Panc1 (cell line): ENCODE data around the gene LHFPL3. TPM values are rescaled to one million over a fixed set of nuclear protein-coding genes. Genes with fewer than 3 reads are reported as not detected.

Experiments used
- ATAC-seq: fragments of 200-7000 bp; cut with Tn5 transposase; 2 replicates; pipeline ENCODE4 v1.9.1; 2020; ENCODE audit warnings: mild to moderate bottlenecking, moderate library complexity
- BruUV-seq: library from RNA; stranded (reverse); fragments of 400-500 nt; replicated peaks from 2 replicates; lab custom pipeline; 2021; lab: Mats Ljungman, UMichigan
- CTCF ChIA-PET: fragments of 300-600 bp; sonication (Branson Sonifier 250); formaldehyde crosslinking; loops from one replicate; lab custom pipeline; 2022; ENCODE audit warnings: antibody characterized with exemption; lab: Charles Lee
- POLR2A ChIA-PET: fragments of 300-600 bp; sonication (Branson Sonifier 250); formaldehyde crosslinking; loops from one replicate; lab custom pipeline; 2022; ENCODE audit warnings: antibody characterized with exemption; lab: Charles Lee
- DNase-seq: peaks from one replicate; pipeline ENCODE4 v3.0.0-alpha.2; 2010; ENCODE audit warnings: low read depth, low spot score
- H3K27ac ChIP-seq: 2 replicates; pipeline ENCODE4 v1.5.1; 2011; ENCODE audit warnings: mild to moderate bottlenecking, low read length, inconsistent platforms
- H3K27me3 ChIP-seq: fragments of 200-500 bp; sonication (Bioruptor generic); 2 replicates; pipeline ENCODE4 v1.6.0; 2014; ENCODE audit warnings: low read length, inconsistent platforms; ENCODE audit not compliant: control insufficient read depth, insufficient read depth
- H3K36me3 ChIP-seq: fragments of 200-500 bp; sonication (Bioruptor generic); 2 replicates; pipeline ENCODE4 v1.5.1; 2014; ENCODE audit warnings: inconsistent platforms, mild to moderate bottlenecking, low read length, moderate library complexity; ENCODE audit not compliant: control insufficient read depth, insufficient read depth
- H3K4me1 ChIP-seq: 2 replicates; pipeline ENCODE4 v1.5.1; 2011; ENCODE audit warnings: inconsistent platforms, mild to moderate bottlenecking, low read length, moderate library complexity; ENCODE audit not compliant: control insufficient read depth, insufficient read depth
- H3K4me3 ChIP-seq, 2 experiments: 2 replicates each; pipeline ENCODE4 v1.5.1; 2011 to 2012; ENCODE audit warnings: low read depth in 2 of 2, low read length in 2 of 2, mild to moderate bottlenecking in 2 of 2, inconsistent platforms in 1 of 2, moderate library complexity in 1 of 2
- H3K9me3 ChIP-seq: fragments of 200-500 bp; sonication (Bioruptor generic); 2 replicates; pipeline ENCODE4 v1.5.1; 2014; ENCODE audit warnings: low read depth, mild to moderate bottlenecking, inconsistent platforms, low read length, moderate library complexity; ENCODE audit not compliant: control insufficient read depth, insufficient read depth
- POLR2AphosphoS5 ChIP-seq: IDR thresholded peaks from 2 replicates; pipeline ENCODE4 v1.6.1; 2012; ENCODE audit warnings: mild to moderate bottlenecking, low read depth, low read length, moderate library complexity
- SIN3A ChIP-seq: IDR thresholded peaks from 2 replicates; pipeline ENCODE4 v1.6.1; 2012; ENCODE audit warnings: low read depth, mild to moderate bottlenecking, low read length, moderate library complexity, borderline replicate concordance; ENCODE audit not compliant: insufficient read depth
- TCF7L2 ChIP-seq: IDR thresholded peaks from 2 replicates; pipeline ENCODE4 v1.6.1; 2011; ENCODE audit warnings: mild to moderate bottlenecking, low read depth, low read length, inconsistent platforms
- in situ Hi-C: cut with HindIII; loops from 2 replicates; pipeline ENCODE4 v1.10.0; 2016; ENCODE audit warnings: low sequenced_read_pairs, low pct_unique_long_range_greater_than_20kb
- intact Hi-C: fragments of 100-400 bp; cut with micrococcal nuclease; formaldehyde crosslinking; loops from one replicate; pipeline ENCODE4 v1.10.0; 2022; ENCODE audit not compliant: unreplicated experiment
- total RNA-seq: library from RNA; stranded (reverse); gene quantifications from one replicate; pipeline ENCODE4 v1.2.1, GENCODE V29; 2021; ENCODE audit not compliant: unreplicated experiment
- TF ChIP-seq, protein P1 (sequence below): fragments of 450-650 bp; IDR thresholded peaks from 2 replicates; pipeline ENCODE4 v1.5.1; 2017; ENCODE audit warnings: mild to moderate bottlenecking
- TF ChIP-seq, protein P2 (sequence below), 2 experiments: IDR thresholded peaks; 2 replicates each; pipeline ENCODE4 v1.6.1; 2011 to 2012; ENCODE audit warnings: low read depth in 2 of 2, control low read depth in 1 of 2, low read length in 1 of 2, mild to moderate bottlenecking in 1 of 2, moderate library complexity in 1 of 2; ENCODE audit not compliant: insufficient read depth in 1 of 2

The LHFPL3 gene
- total RNA-seq, 1 experiment from 2014 or later: not detected

DNA sequence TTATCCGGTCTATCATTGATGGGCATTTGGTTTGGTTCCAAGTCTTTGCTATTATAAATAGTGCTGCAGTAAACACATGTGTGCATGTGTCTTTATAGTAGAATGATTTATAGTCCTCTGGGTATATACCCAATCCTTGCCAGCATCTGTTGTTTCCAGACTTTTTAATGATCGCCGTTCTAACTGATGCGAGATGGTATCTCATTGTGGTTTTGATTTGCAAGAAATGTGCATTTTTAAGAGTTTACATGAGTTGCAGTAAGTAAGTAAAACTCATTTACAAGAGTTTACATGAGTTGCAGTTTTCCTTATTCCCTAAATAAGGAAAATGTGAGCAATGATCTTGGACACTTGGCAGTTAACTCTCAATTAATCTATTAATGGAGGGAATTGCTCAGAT lies 312.1 kb downstream of the LHFPL3 start:
- TF ChIP-seq POLR2AphosphoS5 (no peak), SIN3A (no peak)
- in situ Hi-C loops (no loop called here), intact Hi-C loops (no loop called here)
- DNase-seq: no peak
- Histone ChIP-seq H3K27ac (no peak overlapping the region), H3K27me3 (peaks cover 6% of the 10 kb centered on the region; the same call in 1 of the 2 replicates), H3K36me3 (no peaks in the 10 kb centered on the region), H3K4me3 (no peak overlapping the region), H3K4me1 (no peaks in the 10 kb centered on the region), H3K9me3 (no peaks in the 10 kb centered on the region)
- BruUV-seq: no TSS peak
- ChIA-PET CTCF (no interaction called here), POLR2A (no interaction called here)
- ATAC-seq: no peak

DNA sequence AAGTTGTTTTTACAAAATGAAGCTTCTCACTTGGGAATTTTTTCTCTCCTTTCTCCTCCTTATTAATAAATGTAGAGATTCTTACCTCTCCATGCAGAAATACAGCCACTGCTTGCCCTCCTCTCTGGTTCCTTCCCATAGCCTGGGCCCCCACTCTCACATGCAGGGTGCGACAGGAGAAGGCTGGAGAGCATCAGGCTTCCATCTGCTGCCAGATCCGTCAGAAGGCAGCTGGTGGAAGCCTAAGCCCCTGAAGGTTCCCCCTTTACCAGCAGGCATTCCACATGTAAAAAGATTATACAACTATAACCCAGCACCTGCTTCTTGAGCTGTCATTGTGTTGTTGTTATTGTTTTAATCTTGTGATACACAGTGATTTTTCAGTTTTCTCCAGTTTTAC lies 314.2 kb downstream of the LHFPL3 start:
- H3K36me3 ChIP-seq: no peaks in the 10 kb centered on the region
- BruUV-seq: no TSS peak
- H3K27ac ChIP-seq: no peak overlapping the region
- H3K9me3 ChIP-seq: no peaks in the 10 kb centered on the region
- intact Hi-C loops: loop anchor here (2.0 kb wide), 1 partner anchor 206 kb away; no protein-coding TSS in a partner anchor
- no peak overlapping the region for H3K4me3 ChIP-seq
- ChIA-PET CTCF (no interaction called here), POLR2A (no interaction called here)
- TF ChIP-seq TCF7L2: no peak
- no peak for TF ChIP-seq SIN3A
- TF ChIP-seq, protein P1, sequence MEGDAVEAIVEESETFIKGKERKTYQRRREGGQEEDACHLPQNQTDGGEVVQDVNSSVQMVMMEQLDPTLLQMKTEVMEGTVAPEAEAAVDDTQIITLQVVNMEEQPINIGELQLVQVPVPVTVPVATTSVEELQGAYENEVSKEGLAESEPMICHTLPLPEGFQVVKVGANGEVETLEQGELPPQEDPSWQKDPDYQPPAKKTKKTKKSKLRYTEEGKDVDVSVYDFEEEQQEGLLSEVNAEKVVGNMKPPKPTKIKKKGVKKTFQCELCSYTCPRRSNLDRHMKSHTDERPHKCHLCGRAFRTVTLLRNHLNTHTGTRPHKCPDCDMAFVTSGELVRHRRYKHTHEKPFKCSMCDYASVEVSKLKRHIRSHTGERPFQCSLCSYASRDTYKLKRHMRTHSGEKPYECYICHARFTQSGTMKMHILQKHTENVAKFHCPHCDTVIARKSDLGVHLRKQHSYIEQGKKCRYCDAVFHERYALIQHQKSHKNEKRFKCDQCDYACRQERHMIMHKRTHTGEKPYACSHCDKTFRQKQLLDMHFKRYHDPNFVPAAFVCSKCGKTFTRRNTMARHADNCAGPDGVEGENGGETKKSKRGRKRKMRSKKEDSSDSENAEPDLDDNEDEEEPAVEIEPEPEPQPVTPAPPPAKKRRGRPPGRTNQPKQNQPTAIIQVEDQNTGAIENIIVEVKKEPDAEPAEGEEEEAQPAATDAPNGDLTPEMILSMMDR: no peak
- no peak for TF ChIP-seq POLR2AphosphoS5
- TF ChIP-seq, protein P2, sequence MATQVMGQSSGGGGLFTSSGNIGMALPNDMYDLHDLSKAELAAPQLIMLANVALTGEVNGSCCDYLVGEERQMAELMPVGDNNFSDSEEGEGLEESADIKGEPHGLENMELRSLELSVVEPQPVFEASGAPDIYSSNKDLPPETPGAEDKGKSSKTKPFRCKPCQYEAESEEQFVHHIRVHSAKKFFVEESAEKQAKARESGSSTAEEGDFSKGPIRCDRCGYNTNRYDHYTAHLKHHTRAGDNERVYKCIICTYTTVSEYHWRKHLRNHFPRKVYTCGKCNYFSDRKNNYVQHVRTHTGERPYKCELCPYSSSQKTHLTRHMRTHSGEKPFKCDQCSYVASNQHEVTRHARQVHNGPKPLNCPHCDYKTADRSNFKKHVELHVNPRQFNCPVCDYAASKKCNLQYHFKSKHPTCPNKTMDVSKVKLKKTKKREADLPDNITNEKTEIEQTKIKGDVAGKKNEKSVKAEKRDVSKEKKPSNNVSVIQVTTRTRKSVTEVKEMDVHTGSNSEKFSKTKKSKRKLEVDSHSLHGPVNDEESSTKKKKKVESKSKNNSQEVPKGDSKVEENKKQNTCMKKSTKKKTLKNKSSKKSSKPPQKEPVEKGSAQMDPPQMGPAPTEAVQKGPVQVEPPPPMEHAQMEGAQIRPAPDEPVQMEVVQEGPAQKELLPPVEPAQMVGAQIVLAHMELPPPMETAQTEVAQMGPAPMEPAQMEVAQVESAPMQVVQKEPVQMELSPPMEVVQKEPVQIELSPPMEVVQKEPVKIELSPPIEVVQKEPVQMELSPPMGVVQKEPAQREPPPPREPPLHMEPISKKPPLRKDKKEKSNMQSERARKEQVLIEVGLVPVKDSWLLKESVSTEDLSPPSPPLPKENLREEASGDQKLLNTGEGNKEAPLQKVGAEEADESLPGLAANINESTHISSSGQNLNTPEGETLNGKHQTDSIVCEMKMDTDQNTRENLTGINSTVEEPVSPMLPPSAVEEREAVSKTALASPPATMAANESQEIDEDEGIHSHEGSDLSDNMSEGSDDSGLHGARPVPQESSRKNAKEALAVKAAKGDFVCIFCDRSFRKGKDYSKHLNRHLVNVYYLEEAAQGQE (IDR thresholded peaks at IDR 0.05; ENCODE audit: insufficient read depth in 1 of 2, low read depth in 2 of 2, low read length in 1 of 2): no peak
- in situ Hi-C loops: no loop called here
- ATAC-seq: no peak
- no peaks in the 10 kb centered on the region for H3K4me1 ChIP-seq
- H3K27me3 ChIP-seq: peaks cover 9% of the 10 kb centered on the region; the same call in 1 of the 2 replicates
- no peak for DNase-seq

DNA sequence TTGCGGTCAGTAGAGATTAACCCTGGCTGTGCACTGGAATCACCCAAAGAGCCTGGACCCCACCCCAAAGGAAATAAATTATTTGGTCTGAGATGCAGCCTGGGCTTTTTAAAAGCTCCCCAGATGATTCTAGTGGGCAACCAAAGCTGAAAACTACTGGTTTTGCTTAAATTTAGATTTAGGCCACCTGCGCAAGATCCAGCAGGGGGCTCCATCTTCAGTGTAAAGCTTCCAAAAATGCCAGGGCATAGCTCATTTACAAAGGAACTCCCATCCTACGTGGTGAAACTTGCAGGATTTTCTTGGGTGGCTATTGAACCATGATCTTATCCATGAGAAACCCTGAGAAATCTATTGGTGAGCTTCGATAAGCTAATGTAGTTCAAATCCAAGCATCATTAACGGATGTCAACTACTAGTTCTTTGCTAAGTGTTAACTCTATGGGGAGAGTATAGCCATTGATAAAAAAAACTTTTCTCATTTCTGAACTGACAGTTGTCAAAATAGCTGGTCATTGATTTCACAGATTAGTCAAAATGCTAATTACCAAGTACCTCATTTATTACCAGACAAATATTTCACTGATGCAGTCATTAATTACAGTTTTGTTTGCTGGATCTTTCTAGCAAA lies 315.3 kb downstream of the LHFPL3 start:
- no peaks in the 10 kb centered on the region for H3K9me3 ChIP-seq
- peaks cover 9% of the 10 kb centered on the region; the same call in 1 of the 2 replicates for H3K27me3 ChIP-seq
- TF ChIP-seq, protein P1: peak; percentile 72
- TF ChIP-seq TCF7L2 (no peak), POLR2AphosphoS5 (no peak), SIN3A (no peak)
- TF ChIP-seq, protein P2 (IDR thresholded peaks at IDR 0.05; ENCODE audit: insufficient read depth in 1 of 2, low read depth in 2 of 2, low read length in 1 of 2): no peak
- POLR2A ChIA-PET: no interaction called here
- H3K4me3 ChIP-seq: no peak overlapping the region
- H3K36me3 ChIP-seq: no peaks in the 10 kb centered on the region
- DNase-seq: no peak
- H3K27ac ChIP-seq: no peak overlapping the region
- CTCF ChIA-PET: interaction anchor here (0.5 to 1.1 kb wide), 2 partner anchors 118 to 275 kb away, joined by 3 to 4 read pairs; no protein-coding TSS in a partner anchor
- intact Hi-C loops (loop anchor here (2.0 kb wide), 1 partner anchor 205 kb away; no protein-coding TSS in a partner anchor), in situ Hi-C loops (no loop called here)
- ATAC-seq: no peak
- no TSS peak for BruUV-seq
- no peaks in the 10 kb centered on the region for H3K4me1 ChIP-seq
